Thoracic aorta (tissue), 2 donors: ENCODE measurements around the gene SLC25A26. TPM values are rescaled to one million over a fixed set of nuclear protein-coding genes. Genes with fewer than 3 reads are reported as not detected.

Experiments
- ATAC-seq: fragments of 150-250 bp; one replicate; pipeline ENCODE4 v1.8.0; 2017; ENCODE audit warnings: low read depth; ENCODE audit not compliant: insufficient number of reproducible peaks, low FRiP score
- DNase-seq: peaks from one replicate; pipeline ENCODE4 v3.0.0-alpha.2; 2020; ENCODE audit warnings: low spot score
- H3K27ac ChIP-seq, 2 donors: fragments of 200-600 bp; sonication (generic); 1 replicate in 1 of 2; 2 replicates in 1 of 2; pipeline ENCODE4 v1.5.1; 2016; ENCODE audit warnings: mild to moderate bottlenecking in 2 of 2, moderate library complexity in 2 of 2
- H3K27me3 ChIP-seq: fragments of 200-600 bp; sonication (generic); replicated peaks from 2 replicates; pipeline ENCODE4 v1.6.0; 2016; ENCODE audit warnings: mild to moderate bottlenecking; ENCODE audit not compliant: insufficient read depth
- H3K36me3 ChIP-seq: fragments of 200-600 bp; sonication (generic); one replicate; pipeline ENCODE4 v1.5.1; 2016
- H3K4me1 ChIP-seq, 2 donors: fragments of 200-600 bp; sonication (generic); 1 replicate in 1 of 2; 2 replicates in 1 of 2; pipeline versions ENCODE4 v1.5.1 to v1.6.0; 2016; ENCODE audit warnings: low read depth in 2 of 2, mild to moderate bottlenecking in 1 of 2; ENCODE audit not compliant: control insufficient read depth in 1 of 2
- H3K4me3 ChIP-seq: fragments of 200-600 bp; sonication (generic); 2 replicates; pipeline ENCODE4 v1.5.1; 2016; ENCODE audit warnings: mild to moderate bottlenecking
- H3K9me3 ChIP-seq: fragments of 200-600 bp; sonication (generic); 2 replicates; pipeline ENCODE4 v1.5.1; 2016
- total RNA-seq, 2 donors: library from RNA; depleted of rRNA; stranded (reverse); fragments of >200 nt; gene quantifications; one replicate each; pipeline versions ENCODE4 v1.1.0 to v1.2.3, GENCODE V29; 2016
- TF ChIP-seq, protein P1 (sequence below): fragments of 200-600 bp; sonication (generic); IDR thresholded peaks from one replicate; pipeline ENCODE4 v1.5.1; 2019; ENCODE audit warnings: antibody characterized with exemption

SLC25A26 gene
- total RNA-seq, 2 donors from 2014 or later: 32.5 to 32.8 TPM

DNA sequence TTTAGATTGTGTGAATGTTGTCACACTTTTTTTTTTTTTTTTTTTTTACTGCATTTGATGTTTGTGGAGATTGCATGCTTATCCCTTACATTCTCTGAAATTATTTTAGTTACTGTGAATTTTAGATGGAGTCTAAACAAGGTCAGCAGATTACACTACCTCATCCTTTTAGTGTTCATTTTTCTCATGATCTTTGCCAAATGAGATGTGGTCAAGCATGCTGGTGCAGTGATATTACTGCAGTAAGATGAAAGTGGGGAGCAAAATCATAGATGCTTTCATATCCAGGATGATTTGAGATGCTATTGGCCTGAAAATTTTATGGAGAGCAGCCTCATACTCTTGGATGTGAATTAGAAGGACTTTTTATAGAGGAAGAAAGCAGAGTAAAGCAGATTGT, 45.8 kb downstream of the SLC25A26 start:
- ATAC-seq (no peak), DNase-seq (no peak)
- Histone ChIP-seq H3K27ac (no peak overlapping the region), H3K4me1 (peaks cover 0 to 6% of the 10 kb centered on the region in 2 donors), H3K36me3 (no peaks in the 10 kb centered on the region), H3K27me3 (no peaks in the 10 kb centered on the region), H3K9me3 (no peaks in the 10 kb centered on the region), H3K4me3 (no peak overlapping the region)
- TF ChIP-seq, protein P1, sequence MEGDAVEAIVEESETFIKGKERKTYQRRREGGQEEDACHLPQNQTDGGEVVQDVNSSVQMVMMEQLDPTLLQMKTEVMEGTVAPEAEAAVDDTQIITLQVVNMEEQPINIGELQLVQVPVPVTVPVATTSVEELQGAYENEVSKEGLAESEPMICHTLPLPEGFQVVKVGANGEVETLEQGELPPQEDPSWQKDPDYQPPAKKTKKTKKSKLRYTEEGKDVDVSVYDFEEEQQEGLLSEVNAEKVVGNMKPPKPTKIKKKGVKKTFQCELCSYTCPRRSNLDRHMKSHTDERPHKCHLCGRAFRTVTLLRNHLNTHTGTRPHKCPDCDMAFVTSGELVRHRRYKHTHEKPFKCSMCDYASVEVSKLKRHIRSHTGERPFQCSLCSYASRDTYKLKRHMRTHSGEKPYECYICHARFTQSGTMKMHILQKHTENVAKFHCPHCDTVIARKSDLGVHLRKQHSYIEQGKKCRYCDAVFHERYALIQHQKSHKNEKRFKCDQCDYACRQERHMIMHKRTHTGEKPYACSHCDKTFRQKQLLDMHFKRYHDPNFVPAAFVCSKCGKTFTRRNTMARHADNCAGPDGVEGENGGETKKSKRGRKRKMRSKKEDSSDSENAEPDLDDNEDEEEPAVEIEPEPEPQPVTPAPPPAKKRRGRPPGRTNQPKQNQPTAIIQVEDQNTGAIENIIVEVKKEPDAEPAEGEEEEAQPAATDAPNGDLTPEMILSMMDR: no peak

DNA sequence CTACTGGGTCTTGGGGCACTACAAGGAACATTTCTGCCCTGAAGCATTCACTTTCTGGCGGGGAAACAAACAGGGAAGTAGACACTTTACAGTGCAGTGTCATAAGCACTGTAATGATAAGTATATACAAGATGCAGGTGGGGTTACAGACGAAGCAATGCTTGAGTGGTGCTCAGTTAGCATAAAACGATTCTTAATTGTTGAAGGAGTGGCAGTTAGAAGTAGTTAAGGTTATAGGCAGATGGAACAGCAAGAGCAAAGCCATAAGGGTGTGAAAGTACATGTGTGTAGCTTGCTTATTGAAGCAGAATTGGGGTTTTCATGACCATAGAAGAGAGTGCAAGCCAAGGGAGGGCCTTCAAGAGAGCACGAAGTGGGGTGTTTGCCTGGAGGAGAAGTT, 46.2 kb downstream of the SLC25A26 start:
- no peak for DNase-seq
- peaks cover 0 to 6% of the 10 kb centered on the region in 2 donors for H3K4me1 ChIP-seq
- no peak for ATAC-seq
- TF ChIP-seq, protein P1: no peak
- no peak overlapping the region for H3K27ac ChIP-seq
- no peaks in the 10 kb centered on the region for H3K9me3 ChIP-seq
- no peaks in the 10 kb centered on the region for H3K36me3 ChIP-seq
- H3K4me3 ChIP-seq: no peak overlapping the region
- no peaks in the 10 kb centered on the region for H3K27me3 ChIP-seq

DNA sequence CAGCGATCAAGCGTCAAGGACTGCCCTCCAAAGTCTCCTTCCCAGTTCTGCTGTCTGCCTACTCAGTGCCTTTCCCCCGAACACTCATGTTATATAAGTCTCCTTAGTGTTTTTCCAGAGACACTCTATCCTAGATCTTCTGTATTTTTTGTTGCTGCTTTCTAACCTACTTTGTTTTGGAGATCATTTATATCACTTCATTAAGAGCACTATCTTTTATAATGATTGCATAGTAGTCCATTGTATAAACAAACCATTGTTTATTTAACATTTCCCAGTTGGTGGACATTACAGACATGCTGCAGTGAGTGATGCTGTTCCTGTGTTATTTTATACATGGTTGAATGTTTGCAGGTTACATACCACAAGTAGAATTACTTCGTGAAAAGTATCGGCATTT, 47.1 kb downstream of the SLC25A26 start:
- Histone ChIP-seq H3K27me3 (no peaks in the 10 kb centered on the region), H3K27ac (no peak overlapping the region), H3K9me3 (no peaks in the 10 kb centered on the region), H3K36me3 (no peaks in the 10 kb centered on the region), H3K4me1 (peaks cover 0 to 6% of the 10 kb centered on the region in 2 donors), H3K4me3 (no peak overlapping the region)
- DNase-seq (no peak), ATAC-seq (no peak)
- TF ChIP-seq, protein P1: no peak

DNA sequence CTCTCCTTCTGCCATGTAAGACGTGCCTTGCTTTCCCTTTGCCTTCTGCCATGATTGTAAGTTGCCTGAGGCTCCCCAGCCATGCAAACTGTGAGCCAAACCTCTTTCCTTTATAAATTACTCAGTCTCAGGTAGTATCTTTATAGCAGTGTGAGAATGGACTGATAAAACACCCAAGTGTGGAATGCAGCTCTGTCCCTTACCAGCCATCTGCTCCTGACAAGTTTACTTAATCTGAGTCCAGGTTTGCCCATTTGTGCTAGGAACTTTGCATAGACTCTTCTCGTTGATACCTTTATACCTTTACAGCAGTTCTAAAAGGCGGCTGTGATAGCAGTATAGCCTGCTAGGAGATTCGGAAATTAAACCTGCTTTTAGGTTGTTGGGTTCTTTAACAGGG, 48.1 kb downstream of the SLC25A26 start:
- Histone ChIP-seq H3K27ac (no peak overlapping the region), H3K36me3 (no peaks in the 10 kb centered on the region), H3K4me3 (no peak overlapping the region), H3K4me1 (peaks cover 0 to 6% of the 10 kb centered on the region in 2 donors), H3K27me3 (no peaks in the 10 kb centered on the region), H3K9me3 (no peaks in the 10 kb centered on the region)
- DNase-seq (no peak), ATAC-seq (no peak)
- TF ChIP-seq, protein P1: no peak

DNA sequence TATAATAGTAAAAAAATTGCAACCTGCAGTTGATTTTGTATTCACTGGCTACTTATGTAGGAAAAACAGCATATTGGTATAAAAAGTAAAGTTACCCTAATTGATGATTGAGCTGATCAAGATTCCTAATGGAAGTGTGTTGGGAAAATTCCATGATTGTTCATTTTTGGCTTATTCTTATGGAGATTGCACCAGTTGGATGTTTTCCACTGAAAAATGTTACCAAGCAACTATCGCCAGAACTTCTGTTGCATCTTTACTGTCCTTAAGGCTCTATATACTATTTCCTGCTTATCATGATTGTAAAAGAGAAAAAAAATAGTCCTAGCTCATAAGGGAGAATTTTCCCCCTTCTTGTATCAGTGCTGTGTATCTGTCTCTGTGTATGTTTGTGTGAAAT, 48.6 kb downstream of the SLC25A26 start:
- Histone ChIP-seq H3K4me3 (no peak overlapping the region), H3K4me1 (peaks cover 0 to 6% of the 10 kb centered on the region in 2 donors), H3K9me3 (no peaks in the 10 kb centered on the region), H3K36me3 (no peaks in the 10 kb centered on the region), H3K27me3 (no peaks in the 10 kb centered on the region), H3K27ac (no peak overlapping the region)
- DNase-seq: no peak
- TF ChIP-seq, protein P1: no peak
- no peak for ATAC-seq
